ENCODE data around the gene DYSF. TPM values are rescaled to one million over a fixed set of nuclear protein-coding genes. Genes with fewer than 3 reads are reported as not detected.

The DYSF gene
- total and polyA plus RNA-seq, 2 donors (not counting 1 experiment from before 2014, with no cell fraction given): 0.17 to 0.43 TPM

- no CpG with 5 or more reads among the region's 7 CpGs for WGBS (ENCODE audit: insufficient coverage)
- Mint-ChIP-seq H3K9me3 (ENCODE audit: insufficient read depth) (no peaks in the 10 kb centered on the region), H3K27ac (no peak overlapping the region), H3K27me3 (peaks cover 37% of the 10 kb centered on the region), H3K4me3 (peak overlapping the region; percentile 85), H3K4me1 (peaks cover 9% of the 10 kb centered on the region)
- Histone ChIP-seq H3K27me3 (replicated peaks in 1 of 4; ENCODE audit: control extremely low read depth in 1 of 4, control insufficient read depth in 3 of 4, insufficient read depth in 4 of 4, low read length in 3 of 4) (peaks cover 0 to 55% (median 26%) of the 10 kb centered on the region in 4 experiments), H3K79me2 (ENCODE audit: control insufficient read depth, insufficient read depth, low read length) (no peaks in the 10 kb centered on the region), H4K20me1 (ENCODE audit: control insufficient read depth, insufficient read depth, low read length, poor library complexity, severe bottlenecking) (no peaks in the 10 kb centered on the region), H3K27ac (ENCODE audit: low read length in 2 of 2) (no peak overlapping the region), H3K36me3 (replicated peaks in 1 of 2; ENCODE audit: control extremely low read depth in 1 of 2, control insufficient read depth in 1 of 2, extremely low read depth in 1 of 2, insufficient read depth in 2 of 2, low read length in 1 of 2) (no peaks in the 10 kb centered on the region), H3K4me2 (replicated peaks; ENCODE audit: low read depth, low read length, poor library complexity, severe bottlenecking) (peak overlapping the region; percentile 82), H3K4me1 (ENCODE audit: control insufficient read depth in 2 of 2, insufficient read depth in 2 of 2, low read length in 2 of 2) (peaks cover 12 to 14% of the 10 kb centered on the region in 2 donors), H3K9me3 (ENCODE audit: control extremely low read depth in 1 of 3, control insufficient read depth in 2 of 3, insufficient read depth in 1 of 3, low read length in 2 of 3) (peaks cover 0 to 22% (median 9%) of the 10 kb centered on the region in 3 donors), H3K4me3 (ENCODE audit: control extremely low read depth in 1 of 5, extremely low read depth in 1 of 5, insufficient read depth in 1 of 5, low read depth in 2 of 5, low read length in 4 of 5) (peak overlapping the region in 4 of 5 experiments; percentile 35 to 62 (median 53)), H2AFZ (ENCODE audit: insufficient read depth, low read depth, low read length, poor library complexity, severe bottlenecking) (peak overlapping the region; percentile 56), H3K9ac (ENCODE audit: low read length) (peak overlapping the region; percentile 65)
- ChIA-PET CTCF (interaction anchor here (1.6 kb wide), 1 partner anchor 43 kb away, joined by 5 read pairs; no protein-coding TSS in a partner anchor), POLR2A (interaction anchor here (1.0 kb wide), 1 partner anchor 240 kb away, joined by 12 read pairs; the partner anchor contains the start of gene PAIP2B)
- ATAC-seq (ENCODE audit: low read depth) (no peak), DNase-seq (no peak)
- intact Hi-C loops (cut with micrococcal nuclease): no loop called here
- TF ChIP-seq CTCF (IDR thresholded peaks at IDR 0.05) (no peak), EZH2 (IDR thresholded peaks at IDR 0.05; ENCODE audit: borderline replicate concordance, insufficient read depth, low read depth, low read length, poor library complexity, severe bottlenecking) (no peak)
These were observed 13.9 kb downstream of the DYSF start for GRCh38 chr2:71467180-71467815.

Measured in B cell (primary cell).